GM19043 (cell line): ENCODE measurements around the gene OTOP2.
"Not testable (repeated sequence)": the region's sequence is repeated elsewhere in the genome, so short reads cannot be mapped to it uniquely, and the experiment has no call there.

Experiments used
- ATAC-seq: cut with Tn5 transposase; IDR thresholded peaks from one replicate; pipeline ENCODE4 v1.9.1; 2021; ENCODE audit warnings: low read depth; ENCODE audit not compliant: unreplicated experiment

The OTOP2 gene

DNA sequence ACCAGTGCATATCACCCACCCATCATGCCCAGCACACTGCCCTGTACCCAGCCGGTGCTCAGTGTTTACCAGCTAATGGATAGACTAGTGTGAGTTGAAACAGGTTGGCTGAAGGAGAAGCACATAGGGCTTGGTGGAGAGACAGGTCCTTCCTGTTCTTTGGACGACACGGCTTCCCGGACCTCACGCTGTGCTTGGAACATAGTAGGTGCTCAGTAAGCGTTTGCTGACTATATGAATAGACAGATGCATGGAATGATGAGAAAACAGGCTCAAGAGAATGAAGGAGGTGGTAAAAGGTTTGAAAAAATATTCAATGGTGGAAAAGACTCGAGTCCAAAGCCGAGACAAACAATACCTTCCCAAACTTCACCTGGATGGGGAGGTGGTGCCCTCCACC lies 23.9 kb upstream of the OTOP2 start:
- no peak for ATAC-seq

DNA sequence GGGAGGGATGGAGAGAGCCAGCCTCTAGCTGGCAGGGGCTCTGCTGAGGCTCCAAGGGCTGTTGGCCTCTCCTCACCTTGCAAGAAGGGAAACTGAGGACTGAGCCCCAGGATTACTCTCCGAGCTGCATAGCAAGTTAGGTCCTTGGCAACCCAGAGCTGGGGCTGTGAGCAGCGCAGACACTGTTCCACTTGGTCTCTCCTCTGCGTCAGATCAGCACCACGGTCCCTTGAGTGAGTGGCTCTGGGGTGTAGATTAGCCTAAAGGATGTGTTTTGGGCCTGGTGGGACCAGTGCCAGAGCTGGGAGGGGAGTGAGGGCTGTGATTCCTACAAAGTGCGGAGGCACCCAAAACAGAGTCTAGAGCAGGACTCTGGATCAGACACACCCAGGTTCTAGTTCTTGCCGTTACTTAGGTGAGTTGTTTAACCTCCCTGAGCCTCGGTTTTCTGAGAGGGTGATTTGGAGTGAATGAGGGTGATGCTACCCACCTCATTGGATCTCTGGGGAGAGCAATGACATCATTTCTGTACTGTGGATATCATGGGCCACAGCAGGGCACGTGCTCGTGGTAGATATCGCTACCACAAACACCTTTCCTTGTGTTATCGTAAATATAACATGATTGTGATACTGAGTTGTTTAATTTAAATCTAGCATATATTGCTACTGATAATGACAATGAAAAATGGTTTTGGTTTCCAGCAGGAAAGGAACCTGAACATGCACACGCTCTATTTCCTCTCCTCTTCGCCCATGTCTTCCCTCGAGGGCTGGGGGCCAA lies 22.5 kb upstream of the OTOP2 start:
- no peak for ATAC-seq

GRCh38 chr17:74903034-74903433 lies 21.0 kb upstream of the OTOP2 start:
- no peak for ATAC-seq

GRCh38 chr17:74903671-74904070 lies 20.4 kb upstream of the OTOP2 start:
- no peak for ATAC-seq

GRCh38 chr17:74904687-74905409 lies 19.2 kb upstream of the OTOP2 start:
- ATAC-seq = no peak

DNA sequence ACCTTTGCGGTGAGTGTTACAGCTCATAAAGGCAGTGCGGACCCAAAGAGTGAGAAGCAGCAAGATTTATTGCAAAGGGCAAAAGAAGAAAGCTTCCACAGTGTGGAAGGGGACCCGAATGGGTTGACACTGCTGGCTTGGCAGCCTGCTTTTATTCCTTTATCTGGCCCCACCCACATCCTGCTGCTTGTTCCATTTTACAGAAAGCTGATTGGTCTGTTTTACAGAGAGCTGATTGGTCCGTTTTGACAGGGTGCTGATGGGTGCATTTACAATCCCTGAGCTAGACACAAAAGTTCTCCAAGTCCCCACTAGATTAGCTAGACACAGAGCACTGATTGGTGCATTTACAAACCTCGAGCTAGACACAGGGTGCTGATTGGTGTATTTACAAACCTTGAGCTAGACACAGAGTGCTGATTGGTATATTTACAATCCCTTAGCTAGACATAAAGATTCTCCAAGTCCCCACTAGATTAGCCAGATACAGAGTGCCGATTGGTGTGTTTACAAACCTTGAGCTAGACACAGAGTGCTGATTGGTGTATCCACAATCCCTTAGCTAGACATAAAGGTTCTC lies 17.8 kb upstream of the OTOP2 start:
- ATAC-seq = not testable (repeated sequence)

DNA sequence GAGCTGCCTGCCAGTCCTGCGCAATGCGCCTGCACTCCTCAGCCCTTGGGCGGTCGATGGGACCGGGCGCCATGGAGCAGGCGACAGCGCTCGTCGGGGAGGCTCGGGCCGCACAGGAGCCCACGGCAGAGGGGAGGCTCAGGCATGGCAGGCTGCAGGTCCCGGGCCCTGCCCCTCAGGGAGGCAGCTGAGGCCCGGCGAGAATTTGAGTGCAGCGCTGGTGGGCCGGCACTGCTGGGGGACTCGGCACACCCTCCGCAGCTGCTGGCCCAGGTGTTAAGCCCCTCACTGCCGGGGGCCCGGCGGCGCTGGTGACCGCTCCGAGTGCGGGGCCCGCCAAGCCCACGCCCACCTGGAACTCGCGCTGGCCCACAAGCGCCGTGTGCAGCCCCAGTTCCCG lies 17.1 kb upstream of the OTOP2 start:
- ATAC-seq = no peak

DNA sequence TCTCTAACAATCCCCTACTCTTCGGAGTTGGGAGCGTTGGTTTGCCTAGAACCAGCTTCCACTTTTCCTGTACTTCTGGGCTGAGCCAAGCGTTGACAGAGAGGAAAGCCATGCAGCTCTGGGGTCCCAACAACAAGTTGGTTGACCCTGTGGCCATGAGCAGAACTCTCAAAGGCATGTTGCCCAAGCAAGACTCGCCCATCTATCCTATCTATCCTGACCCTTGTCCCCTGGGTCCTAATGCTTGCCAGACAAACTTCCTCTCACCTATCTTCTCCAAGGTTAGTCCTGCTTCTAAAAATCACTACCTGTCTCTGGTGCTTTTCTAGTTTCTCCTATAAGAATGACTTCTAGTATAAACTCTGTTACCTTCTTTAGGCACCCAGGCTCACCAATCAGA lies 15.0 kb upstream of the OTOP2 start:
- not testable (repeated sequence) for ATAC-seq

DNA sequence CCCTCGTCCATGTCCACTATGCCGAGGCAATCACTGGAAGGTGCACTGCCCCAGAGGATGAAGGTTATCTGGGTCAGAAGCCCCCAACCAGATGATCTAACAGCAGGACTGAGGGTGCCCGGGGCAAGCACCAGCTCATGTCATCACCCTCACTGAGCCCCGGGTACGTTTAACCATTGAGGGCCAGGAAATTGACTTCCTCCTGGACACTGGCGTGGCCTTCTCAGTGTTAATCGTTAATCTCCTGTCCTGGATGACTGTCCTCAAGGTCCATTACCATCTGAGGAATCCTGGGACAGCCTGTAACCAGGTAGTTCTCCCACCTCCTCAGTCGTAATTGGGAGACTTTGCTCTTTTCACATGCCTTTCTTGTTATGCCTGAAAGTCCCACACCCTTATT lies 12.7 kb upstream of the OTOP2 start:
- not testable (repeated sequence) for ATAC-seq

- no peak for ATAC-seq
Measured at GRCh38 chr17:74916136-74916850, 7.8 kb upstream of the OTOP2 start.

DNA sequence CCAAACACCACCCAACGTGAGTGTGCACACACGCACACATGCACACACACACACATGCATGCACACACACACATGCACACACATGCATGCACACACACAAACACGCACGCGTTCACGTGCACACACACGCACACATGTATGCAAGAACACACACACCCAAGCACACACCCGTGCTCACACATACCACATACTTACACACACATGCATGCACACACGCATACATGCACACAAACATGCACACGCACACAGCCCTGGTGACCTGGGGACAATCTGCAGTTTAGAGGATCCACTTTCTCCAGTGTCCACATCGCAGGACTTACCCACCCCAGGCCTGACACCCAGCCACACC lies 7.2 kb upstream of the OTOP2 start:
- no peak for ATAC-seq

- no peak for ATAC-seq
Measured at GRCh38 chr17:74917430-74917829, 6.6 kb upstream of the OTOP2 start.

DNA sequence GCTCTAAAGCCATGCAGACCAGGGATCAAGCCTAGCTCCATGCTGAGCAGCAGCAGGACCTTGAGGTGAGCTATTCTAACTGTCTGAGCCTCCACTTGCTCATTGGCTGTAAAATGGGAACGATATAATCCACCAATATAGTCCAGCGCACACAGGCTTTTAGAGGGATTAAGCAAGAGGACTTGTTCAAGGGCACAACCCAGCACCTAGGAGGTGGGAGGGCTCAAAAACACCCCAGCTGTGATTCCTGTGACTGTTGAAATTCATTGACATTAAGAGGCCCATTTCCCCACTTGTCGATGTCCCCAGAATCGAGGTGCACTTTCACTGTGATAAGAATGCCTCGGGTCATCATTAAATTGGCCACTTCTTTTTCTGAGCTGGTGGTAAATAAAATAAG lies 5.2 kb upstream of the OTOP2 start:
- no peak for ATAC-seq

DNA sequence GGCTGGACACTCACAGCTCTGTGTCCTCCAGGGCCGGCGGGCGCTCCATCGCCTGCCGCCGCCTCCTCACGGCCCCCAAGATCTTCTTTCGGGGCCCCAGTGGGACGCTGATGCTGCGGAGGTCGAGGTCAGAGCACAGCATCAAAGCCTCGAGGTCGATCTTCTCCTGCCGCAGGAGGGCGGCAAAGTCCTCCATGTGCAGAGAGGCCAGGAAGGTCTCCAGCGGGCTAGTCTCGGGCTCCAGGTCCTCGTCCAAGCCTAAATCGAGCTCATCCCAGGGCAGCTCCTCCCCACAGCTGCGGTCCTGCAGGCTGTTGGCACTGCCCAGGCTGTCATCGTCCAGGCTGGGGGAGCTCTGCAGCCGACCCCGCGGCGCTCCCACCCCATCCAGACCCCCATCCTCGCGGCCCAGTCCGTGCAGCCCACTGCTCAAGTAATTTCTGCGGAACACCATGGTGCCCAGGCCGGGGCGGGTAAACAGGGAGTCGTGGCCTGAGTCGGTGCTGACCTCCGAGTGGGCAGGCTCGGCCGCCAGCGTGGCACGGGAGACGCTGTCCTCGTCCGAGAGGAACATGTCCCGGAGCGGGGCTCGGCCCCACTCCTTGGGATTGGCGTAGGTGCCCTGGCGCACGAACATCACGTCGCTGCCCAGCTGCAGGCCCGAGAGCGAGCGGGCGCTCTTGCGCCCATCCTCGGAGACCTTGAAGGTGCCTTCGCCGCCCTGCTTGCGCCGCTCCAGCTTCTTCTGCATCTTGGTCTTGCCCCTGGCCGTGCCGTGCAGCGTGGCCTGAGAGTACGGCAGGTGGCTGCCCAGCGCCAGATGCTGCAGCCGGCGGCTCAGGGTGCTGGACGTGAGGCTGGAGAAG lies 4.4 kb upstream of the OTOP2 start:
- ATAC-seq = no peak

DNA sequence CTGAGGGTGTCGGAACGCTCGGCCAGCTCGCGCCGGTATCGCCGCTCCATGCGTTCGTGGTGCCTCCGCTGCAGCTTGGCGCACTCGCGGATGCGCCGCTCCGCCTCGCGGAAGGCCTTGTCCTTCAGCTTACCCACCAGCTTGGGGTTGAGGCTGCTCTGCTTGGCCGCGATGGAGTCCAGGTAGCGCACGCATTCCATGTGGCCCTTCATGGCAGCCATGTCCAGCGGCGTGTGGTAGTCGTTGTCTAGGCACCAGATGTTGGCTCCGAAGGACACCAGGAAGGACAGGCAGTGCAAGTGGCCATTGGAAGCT lies 3.8 kb upstream of the OTOP2 start:
- ATAC-seq = no peak

GRCh38 chr17:74920642-74921025 lies 3.4 kb upstream of the OTOP2 start:
- ATAC-seq = no peak

GRCh38 chr17:74921026-74921681 lies 2.9 kb upstream of the OTOP2 start:
- no peak for ATAC-seq

DNA sequence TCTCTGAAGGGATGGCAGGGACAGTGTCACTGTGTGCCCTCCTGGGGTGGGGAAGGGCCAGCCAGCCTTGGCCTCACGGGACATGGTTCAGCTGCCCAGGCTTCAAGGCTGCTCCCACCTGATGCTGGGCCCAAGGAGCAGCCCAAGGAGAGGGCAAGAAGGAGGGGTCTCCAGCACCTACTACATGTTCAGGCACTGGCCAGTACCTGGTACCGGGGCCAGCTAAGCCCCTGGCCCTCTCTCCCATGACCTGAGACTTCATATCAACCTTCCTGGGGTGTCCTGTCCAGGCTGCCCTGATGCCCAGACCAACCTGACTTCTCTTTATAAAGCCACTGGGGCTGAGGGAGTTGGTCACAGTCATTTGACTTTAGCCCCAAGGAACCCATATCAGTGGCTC lies 2.3 kb upstream of the OTOP2 start:
- no peak for ATAC-seq

DNA sequence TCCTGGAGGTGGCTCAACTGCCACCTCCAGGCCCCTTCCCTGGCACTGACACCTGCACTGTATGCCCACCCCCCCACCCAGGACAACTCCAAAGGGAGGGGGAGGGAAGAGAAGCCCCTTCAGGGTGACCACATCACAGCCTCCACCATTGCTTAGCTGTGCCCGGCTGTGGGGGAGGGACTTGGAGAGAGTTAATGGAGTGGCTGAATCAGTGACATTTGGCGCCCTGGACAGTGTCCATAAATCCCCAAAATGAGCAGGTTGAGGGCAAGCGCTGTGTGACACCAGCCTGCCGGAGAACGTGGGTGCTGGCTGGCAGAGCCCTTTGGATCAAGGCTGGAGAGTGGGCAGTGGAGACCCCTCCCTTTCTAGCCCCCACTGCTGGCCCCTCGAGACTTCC lies 1.9 kb upstream of the OTOP2 start:
- no peak for ATAC-seq
